HepG2 (cell line): ENCODE measurements around the gene SYNGR2. TPM values are rescaled to one million over a fixed set of nuclear protein-coding genes. Genes with fewer than 3 reads are reported as not detected.

Source experiments
- FOSL2 ChIP-seq: sonication (generic); formaldehyde crosslinking; IDR thresholded peaks from 2 replicates; pipeline ENCODE4 v1.4.0; 2020; ENCODE audit warnings: missing genetic modification reagents
- GABPB1 ChIP-seq: IDR thresholded peaks from 2 replicates; pipeline ENCODE4 v1.6.1; 2016; ENCODE audit warnings: mild to moderate bottlenecking, missing genetic modification reagents, moderate library complexity, missing compliant biosample characterization
- MAZ ChIP-seq, 2 experiments: sonication (generic) in 1 of 2; formaldehyde crosslinking in 1 of 2; IDR thresholded peaks; 2 replicates each; pipeline versions ENCODE4 v1.5.0 to v1.6.1; 2012 to 2020; ENCODE audit warnings: low read depth in 2 of 2, mild to moderate bottlenecking in 2 of 2, borderline replicate concordance in 1 of 2, improper control_type of control experiment in 1 of 2, low read length in 1 of 2, missing genetic modification reagents in 1 of 2, moderate library complexity in 1 of 2
- MXI1 ChIP-seq: IDR thresholded peaks from 3 replicates; pipeline ENCODE4 v1.6.1; 2012; ENCODE audit warnings: low read depth, low read length, inconsistent platforms, borderline replicate concordance
- NR2F6 ChIP-seq, 2 experiments: IDR thresholded peaks; 2 replicates each; pipeline ENCODE4 v1.6.1; 2016; ENCODE audit warnings: antibody characterized with exemption in 1 of 2, mild to moderate bottlenecking in 1 of 2
- RXRA ChIP-seq: sonication (generic); formaldehyde crosslinking; IDR thresholded peaks from 2 replicates; pipeline ENCODE4 v1.5.1; 2020; ENCODE audit warnings: missing genetic modification reagents
- SIN3A ChIP-seq: IDR thresholded peaks from 2 replicates; pipeline ENCODE4 v1.6.1; 2011; ENCODE audit warnings: low read depth, mild to moderate bottlenecking, control low read depth, low read length, borderline replicate concordance
- SIN3B ChIP-seq: fragments of 150-350 bp; IDR thresholded peaks from 2 replicates; pipeline ENCODE4 v1.6.1; 2014; ENCODE audit warnings: low read length
- XRCC5 ChIP-seq: fragments of 200-400 bp; formaldehyde crosslinking; optimal IDR thresholded peaks from 2 replicates; pipeline ENCODE3; 2017; ENCODE audit warnings: mild to moderate bottlenecking, low read length
- ZC3H13 ChIP-seq: sonication (generic); formaldehyde crosslinking; IDR thresholded peaks from 2 replicates; pipeline ENCODE4 v1.8.1; 2023; ENCODE audit warnings: mild to moderate bottlenecking, missing genetic modification reagents, moderate library complexity
- ZEB1 ChIP-seq: IDR thresholded peaks from 2 replicates; pipeline ENCODE4 v1.6.1; 2012; ENCODE audit warnings: mild to moderate bottlenecking, low read depth, inconsistent platforms; ENCODE audit not compliant: insufficient replicate concordance
- ZNF329 ChIP-seq: sonication (generic); formaldehyde crosslinking; IDR thresholded peaks from 2 replicates; pipeline ENCODE4 v1.9.0; 2021; ENCODE audit warnings: low read depth, mild to moderate bottlenecking, missing genetic modification reagents
- ZNF382 ChIP-seq: sonication (generic); formaldehyde crosslinking; IDR thresholded peaks from 2 replicates; pipeline ENCODE4 v1.5.0; 2020; ENCODE audit warnings: missing genetic modification reagents, mild to moderate bottlenecking, borderline replicate concordance
- ZNF781 ChIP-seq: sonication (generic); formaldehyde crosslinking; IDR thresholded peaks from 2 replicates; pipeline ENCODE4 v1.5.1; 2020; ENCODE audit warnings: borderline replicate concordance, mild to moderate bottlenecking, missing genetic modification reagents; ENCODE audit errors: not compliant biosample characterization
- polyA plus RNA-seq, 8 experiments: library from polyadenylated mRNA; depleted of rRNA in 3 of 8; stranded (reverse) in 7 of 8; unstranded in 1 of 8; fragments of >200 nt; fragmentation: Illumina TruSeq in 4 of 8; extraction: Trizol in 4 of 8; gene quantifications; 2 replicates each; pipeline versions ENCODE4 v1.2.1 to v1.2.3, GENCODE V29; 2011 to 2016; ENCODE audit warnings: low read depth in 4 of 8, missing spikeins in 1 of 8, mixed read lengths in 1 of 8; ENCODE audit not compliant: insufficient read depth in 1 of 8
- total RNA-seq, 5 experiments: library from RNA; depleted of rRNA; stranded (reverse); fragments of >200 nt; fragmentation: Illumina TruSeq; extraction: Trizol; gene quantifications; 2 replicates each; pipeline ENCODE4 v1.2.3, GENCODE V29; 2016; ENCODE audit warnings: low read depth in 1 of 5
- TF ChIP-seq, protein P1 (sequence below): sonication (generic); formaldehyde crosslinking; IDR thresholded peaks from 2 replicates; pipeline ENCODE4 v1.5.0; 2020; ENCODE audit warnings: mild to moderate bottlenecking, missing genetic modification reagents
- TF ChIP-seq, protein P2 (sequence below): sonication (generic); formaldehyde crosslinking; IDR thresholded peaks from 2 replicates; pipeline ENCODE4 v1.8.0; 2022; ENCODE audit warnings: missing genetic modification reagents, mild to moderate bottlenecking, moderate library complexity, borderline replicate concordance
- TF ChIP-seq, protein P3 (sequence below): sonication (generic); formaldehyde crosslinking; IDR thresholded peaks from 2 replicates; pipeline ENCODE4 v1.8.0; 2023; ENCODE audit warnings: mild to moderate bottlenecking, missing genetic modification reagents
- TF ChIP-seq, protein P4 (sequence below): sonication (generic); formaldehyde crosslinking; IDR thresholded peaks from 2 replicates; pipeline ENCODE4 v1.5.1; 2020; ENCODE audit warnings: mild to moderate bottlenecking, missing genetic modification reagents, moderate library complexity

Gene SYNGR2
- total and polyA plus RNA-seq, 2 of the 13 experiments (the other 11 are each of a cell fraction or from before 2014, with no cell fraction given), result 46.7 to 170 TPM

DNA sequence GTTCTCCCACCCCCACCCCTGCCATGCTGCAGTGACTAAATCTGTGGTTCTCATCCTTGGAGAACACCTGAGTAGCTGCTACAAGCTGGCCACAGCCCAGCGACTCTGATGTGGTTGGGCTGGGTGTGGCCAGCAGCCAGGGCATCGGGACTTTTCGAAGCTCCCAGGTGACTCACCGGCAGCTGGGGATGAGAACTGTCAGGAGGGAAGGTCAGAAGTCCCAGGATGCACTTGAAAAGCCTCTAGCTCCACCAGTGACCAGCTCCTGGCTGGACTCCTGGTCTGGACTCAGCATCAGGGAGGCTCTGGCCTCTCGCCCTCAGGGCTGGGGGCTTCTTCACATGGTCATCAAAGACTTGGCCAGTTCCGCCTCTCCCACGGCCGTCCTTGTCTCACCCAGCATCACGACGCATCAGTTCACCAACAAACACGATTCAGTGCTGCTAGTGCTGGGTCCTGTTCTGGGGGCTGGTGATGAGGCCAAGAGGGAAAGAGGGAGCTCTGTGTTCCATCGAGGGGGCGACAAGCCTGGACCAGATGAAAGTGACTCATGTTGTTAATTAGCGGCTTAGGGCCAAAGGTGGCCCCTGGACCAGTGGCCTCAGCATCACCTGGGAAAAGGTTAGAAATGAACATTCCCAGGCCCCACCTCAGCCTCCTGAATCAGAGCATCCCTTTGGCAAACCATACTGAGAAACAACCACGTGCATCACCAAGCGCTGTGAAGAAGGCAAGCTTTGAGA, 26.1 kb upstream of the SYNGR2 start (continued):
- TF ChIP-seq ZNF329 (no peak), XRCC5 (peak; percentile 47), SIN3A (peak; percentile 54; the same call in 1 of the 2 replicates), MAZ (IDR thresholded peaks at IDR 0.05; ENCODE audit: borderline replicate concordance, low read depth, low read length) (no peak), MAZ (CRISPR knock-in tag; IDR thresholded peaks at IDR 0.05; ENCODE audit: low read depth) (no peak), MXI1 (peak; percentile 47; the same call in 1 of the 3 replicates), ZNF382 (no peak), NR2F6 (IDR thresholded peaks at IDR 0.05) (no peak), NR2F6 (CRISPR knock-in tag; IDR thresholded peaks at IDR 0.05) (no peak), ZEB1 (peak; percentile 76), ZC3H13 (CRISPR knock-in tag) (0 out of 2 replicates have a peak, but pooled peaks have one; percentile 23), GABPB1 (0 out of 2 replicates have a peak, but pooled peaks have one; percentile 0), ZNF781 (no peak), FOSL2 (CRISPR knock-in tag) (peak; percentile 87), RXRA (0 out of 2 replicates have a peak, but pooled peaks have one; percentile 8), SIN3B (no peak)
- TF ChIP-seq, protein P1, sequence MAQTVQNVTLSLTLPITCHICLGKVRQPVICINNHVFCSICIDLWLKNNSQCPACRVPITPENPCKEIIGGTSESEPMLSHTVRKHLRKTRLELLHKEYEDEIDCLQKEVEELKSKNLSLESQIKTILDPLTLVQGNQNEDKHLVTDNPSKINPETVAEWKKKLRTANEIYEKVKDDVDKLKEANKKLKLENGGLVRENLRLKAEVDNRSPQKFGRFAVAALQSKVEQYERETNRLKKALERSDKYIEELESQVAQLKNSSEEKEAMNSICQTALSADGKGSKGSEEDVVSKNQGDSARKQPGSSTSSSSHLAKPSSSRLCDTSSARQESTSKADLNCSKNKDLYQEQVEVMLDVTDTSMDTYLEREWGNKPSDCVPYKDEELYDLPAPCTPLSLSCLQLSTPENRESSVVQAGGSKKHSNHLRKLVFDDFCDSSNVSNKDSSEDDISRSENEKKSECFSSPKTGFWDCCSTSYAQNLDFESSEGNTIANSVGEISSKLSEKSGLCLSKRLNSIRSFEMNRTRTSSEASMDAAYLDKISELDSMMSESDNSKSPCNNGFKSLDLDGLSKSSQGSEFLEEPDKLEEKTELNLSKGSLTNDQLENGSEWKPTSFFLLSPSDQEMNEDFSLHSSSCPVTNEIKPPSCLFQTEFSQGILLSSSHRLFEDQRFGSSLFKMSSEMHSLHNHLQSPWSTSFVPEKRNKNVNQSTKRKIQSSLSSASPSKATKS, result no peak
- TF ChIP-seq, protein P2, sequence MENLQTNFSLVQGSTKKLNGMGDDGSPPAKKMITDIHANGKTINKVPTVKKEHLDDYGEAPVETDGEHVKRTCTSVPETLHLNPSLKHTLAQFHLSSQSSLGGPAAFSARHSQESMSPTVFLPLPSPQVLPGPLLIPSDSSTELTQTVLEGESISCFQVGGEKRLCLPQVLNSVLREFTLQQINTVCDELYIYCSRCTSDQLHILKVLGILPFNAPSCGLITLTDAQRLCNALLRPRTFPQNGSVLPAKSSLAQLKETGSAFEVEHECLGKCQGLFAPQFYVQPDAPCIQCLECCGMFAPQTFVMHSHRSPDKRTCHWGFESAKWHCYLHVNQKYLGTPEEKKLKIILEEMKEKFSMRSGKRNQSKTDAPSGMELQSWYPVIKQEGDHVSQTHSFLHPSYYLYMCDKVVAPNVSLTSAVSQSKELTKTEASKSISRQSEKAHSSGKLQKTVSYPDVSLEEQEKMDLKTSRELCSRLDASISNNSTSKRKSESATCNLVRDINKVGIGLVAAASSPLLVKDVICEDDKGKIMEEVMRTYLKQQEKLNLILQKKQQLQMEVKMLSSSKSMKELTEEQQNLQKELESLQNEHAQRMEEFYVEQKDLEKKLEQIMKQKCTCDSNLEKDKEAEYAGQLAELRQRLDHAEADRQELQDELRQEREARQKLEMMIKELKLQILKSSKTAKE (CRISPR knock-in tag), result 0 out of 2 replicates have a peak, but pooled peaks have one; percentile 38
- TF ChIP-seq, protein P3, sequence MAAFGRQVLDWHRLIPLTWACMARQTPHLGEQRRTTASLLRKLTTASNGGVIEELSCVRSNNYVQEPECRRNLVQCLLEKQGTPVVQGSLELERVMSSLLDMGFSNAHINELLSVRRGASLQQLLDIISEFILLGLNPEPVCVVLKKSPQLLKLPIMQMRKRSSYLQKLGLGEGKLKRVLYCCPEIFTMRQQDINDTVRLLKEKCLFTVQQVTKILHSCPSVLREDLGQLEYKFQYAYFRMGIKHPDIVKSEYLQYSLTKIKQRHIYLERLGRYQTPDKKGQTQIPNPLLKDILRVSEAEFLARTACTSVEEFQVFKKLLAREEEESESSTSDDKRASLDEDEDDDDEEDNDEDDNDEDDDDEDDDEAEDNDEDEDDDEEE (CRISPR knock-in tag), result no peak
- TF ChIP-seq, protein P4, sequence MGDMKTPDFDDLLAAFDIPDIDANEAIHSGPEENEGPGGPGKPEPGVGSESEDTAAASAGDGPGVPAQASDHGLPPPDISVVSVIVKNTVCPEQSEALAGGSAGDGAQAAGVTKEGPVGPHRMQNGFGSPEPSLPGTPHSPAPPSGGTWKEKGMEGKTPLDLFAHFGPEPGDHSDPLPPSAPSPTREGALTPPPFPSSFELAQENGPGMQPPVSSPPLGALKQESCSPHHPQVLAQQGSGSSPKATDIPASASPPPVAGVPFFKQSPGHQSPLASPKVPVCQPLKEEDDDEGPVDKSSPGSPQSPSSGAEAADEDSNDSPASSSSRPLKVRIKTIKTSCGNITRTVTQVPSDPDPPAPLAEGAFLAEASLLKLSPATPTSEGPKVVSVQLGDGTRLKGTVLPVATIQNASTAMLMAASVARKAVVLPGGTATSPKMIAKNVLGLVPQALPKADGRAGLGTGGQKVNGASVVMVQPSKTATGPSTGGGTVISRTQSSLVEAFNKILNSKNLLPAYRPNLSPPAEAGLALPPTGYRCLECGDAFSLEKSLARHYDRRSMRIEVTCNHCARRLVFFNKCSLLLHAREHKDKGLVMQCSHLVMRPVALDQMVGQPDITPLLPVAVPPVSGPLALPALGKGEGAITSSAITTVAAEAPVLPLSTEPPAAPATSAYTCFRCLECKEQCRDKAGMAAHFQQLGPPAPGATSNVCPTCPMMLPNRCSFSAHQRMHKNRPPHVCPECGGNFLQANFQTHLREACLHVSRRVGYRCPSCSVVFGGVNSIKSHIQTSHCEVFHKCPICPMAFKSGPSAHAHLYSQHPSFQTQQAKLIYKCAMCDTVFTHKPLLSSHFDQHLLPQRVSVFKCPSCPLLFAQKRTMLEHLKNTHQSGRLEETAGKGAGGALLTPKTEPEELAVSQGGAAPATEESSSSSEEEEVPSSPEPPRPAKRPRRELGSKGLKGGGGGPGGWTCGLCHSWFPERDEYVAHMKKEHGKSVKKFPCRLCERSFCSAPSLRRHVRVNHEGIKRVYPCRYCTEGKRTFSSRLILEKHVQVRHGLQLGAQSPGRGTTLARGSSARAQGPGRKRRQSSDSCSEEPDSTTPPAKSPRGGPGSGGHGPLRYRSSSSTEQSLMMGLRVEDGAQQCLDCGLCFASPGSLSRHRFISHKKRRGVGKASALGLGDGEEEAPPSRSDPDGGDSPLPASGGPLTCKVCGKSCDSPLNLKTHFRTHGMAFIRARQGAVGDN, result peak; percentile 77
